ENCODE data around the gene CASQ2.

- TF ChIP-seq CTCF (IDR thresholded peaks at IDR 0.05): no peak
- TF ChIP-seq POLR2A (IDR thresholded peaks at IDR 0.05): no peak
Measured at GRCh38 chr1:115791816-115792215, 23.3 kb upstream of the CASQ2 start.
